GM20000 (cell line): ENCODE results near the gene N4BP2.
"Not testable (repeated sequence)": the region's sequence is repeated elsewhere in the genome, so short reads cannot be mapped to it uniquely, and the experiment has no call there.

Experiments used
- DNase-seq: peaks from one replicate; pipeline ENCODE4 v3.0.0; 2012; ENCODE audit warnings: low spot score
- CTCF ChIP-seq: IDR thresholded peaks from 2 replicates; pipeline ENCODE4 v1.5.1; 2012; ENCODE audit warnings: mild to moderate bottlenecking, control low read depth; ENCODE audit errors: extremely low read depth, missing control alignments

The N4BP2 gene

GRCh38 chr4:40087799-40088366, 31.2 kb downstream of the N4BP2 start:
- TF ChIP-seq CTCF = no peak
- DNase-seq = no peak

- DNase-seq = not testable (repeated sequence)
Observed at GRCh38 chr4:40093400-40093799, 36.8 kb downstream of the N4BP2 start.

- no peak for DNase-seq
- no peak for TF ChIP-seq CTCF
Observed at GRCh38 chr4:40099010-40099409, 42.4 kb downstream of the N4BP2 start.

- not testable (repeated sequence) for DNase-seq
Observed at GRCh38 chr4:40107150-40107549, 50.5 kb downstream of the N4BP2 start.

- DNase-seq = no peak
- TF ChIP-seq CTCF = no peak
Observed at GRCh38 chr4:40112027-40112792, 55.6 kb downstream of the N4BP2 start.

- no peak for DNase-seq
- TF ChIP-seq CTCF = no peak
Observed at GRCh38 chr4:40114206-40114605, 57.6 kb downstream of the N4BP2 start.

- DNase-seq = no peak
Observed at GRCh38 chr4:40118861-40119260, 62.2 kb downstream of the N4BP2 start.

GRCh38 chr4:40119344-40119743, 62.7 kb downstream of the N4BP2 start:
- TF ChIP-seq CTCF = no peak
- no peak for DNase-seq

More at GRCh38 chr4:40118861-40119260, 62.2 kb downstream of the N4BP2 start:
- no peak for TF ChIP-seq CTCF
